ENCODE data around the gene MAP2K2. TPM values are rescaled to one million over a fixed set of nuclear protein-coding genes. Genes with fewer than 3 reads are reported as not detected.

Gene MAP2K2
- total RNA-seq, 1 experiment from 2014 or later: 151 TPM

Other genes starting within 250 kb of the MAP2K2 start
- gene ATCAY, start 243.4 kb downstream of the MAP2K2 start, total RNA-seq (2021; ENCODE audit: unreplicated experiment): 0.15 TPM
- 0.21 TPM for gene NMRK2, start 191.1 kb downstream of the MAP2K2 start, total RNA-seq (2021; ENCODE audit: unreplicated experiment)
- gene DAPK3, start 153.0 kb downstream of the MAP2K2 start, total RNA-seq (2021; ENCODE audit: unreplicated experiment): 66.6 TPM
- gene EEF2, start 138.7 kb downstream of the MAP2K2 start, total RNA-seq (2021; ENCODE audit: unreplicated experiment): 1,391 TPM
- gene PIAS4, start 116.4 kb downstream of the MAP2K2 start, total RNA-seq (2021; ENCODE audit: unreplicated experiment): 36.7 TPM
- 48.0 TPM for gene ZBTB7A, start 57.2 kb downstream of the MAP2K2 start, total RNA-seq (2021; ENCODE audit: unreplicated experiment)
- gene CREB3L3, start 29.5 kb upstream of the MAP2K2 start, total RNA-seq (2021; ENCODE audit: unreplicated experiment): not detected
- gene SIRT6, start 58.4 kb upstream of the MAP2K2 start, total RNA-seq (2021; ENCODE audit: unreplicated experiment): 19.8 TPM
- gene ANKRD24, start 58.6 kb upstream of the MAP2K2 start, total RNA-seq (2021; ENCODE audit: unreplicated experiment): 0.26 TPM
- 3.0 TPM for gene EBI3, start 105.4 kb upstream of the MAP2K2 start, total RNA-seq (2021; ENCODE audit: unreplicated experiment)
- gene YJU2, start 123.0 kb upstream of the MAP2K2 start, total RNA-seq (2021; ENCODE audit: unreplicated experiment): 15.9 TPM
- gene SHD, start 155.1 kb upstream of the MAP2K2 start, total RNA-seq (2021; ENCODE audit: unreplicated experiment): 0.46 TPM
- not detected for gene TMIGD2, start 178.3 kb upstream of the MAP2K2 start, total RNA-seq (2021; ENCODE audit: unreplicated experiment)
- gene FSD1, start 180.5 kb upstream of the MAP2K2 start, total RNA-seq (2021; ENCODE audit: unreplicated experiment): 12.1 TPM
- 10.0 TPM for gene STAP2, start 214.7 kb upstream of the MAP2K2 start, total RNA-seq (2021; ENCODE audit: unreplicated experiment)
- 22.9 TPM for gene MPND, start 219.4 kb upstream of the MAP2K2 start, total RNA-seq (2021; ENCODE audit: unreplicated experiment)